ENCODE measurements around the gene GP1BB.
"Not testable (repeated sequence)": the region's sequence is repeated elsewhere in the genome, so short reads cannot be mapped to it uniquely, and the experiment has no call there.

The GP1BB gene

DNA sequence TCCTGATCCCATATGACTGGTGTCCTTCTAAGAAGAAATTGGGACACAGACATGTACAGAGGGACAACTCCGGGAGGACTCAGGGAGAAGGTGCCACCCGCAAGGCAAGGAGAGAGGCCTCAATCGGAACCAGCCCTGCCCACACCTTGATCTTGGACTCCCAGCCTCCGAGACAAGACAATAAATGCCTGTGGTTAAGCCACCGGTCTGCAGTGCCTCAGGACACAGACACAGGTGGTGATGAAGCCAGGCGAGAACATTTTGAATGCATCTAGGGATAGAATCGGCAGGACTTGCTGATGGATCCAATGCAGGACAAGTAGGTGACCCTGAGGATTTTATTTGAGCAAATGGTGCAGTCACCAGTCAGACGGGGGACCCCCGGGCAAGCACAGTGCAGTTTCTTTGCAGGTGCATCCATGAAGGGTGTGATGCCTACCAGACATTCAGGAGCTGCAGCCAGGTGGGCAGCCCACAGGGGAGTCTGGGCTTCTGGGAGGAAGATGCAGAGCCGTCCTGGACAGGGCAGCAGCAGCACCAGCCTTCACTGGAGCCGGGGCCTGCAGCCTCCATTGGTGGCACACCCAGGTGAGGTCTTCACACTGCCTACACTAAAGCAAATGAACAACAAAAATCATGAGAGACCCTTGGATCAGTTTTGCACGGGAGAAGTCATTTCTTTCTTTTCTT is 29.2 kb upstream of the GP1BB start:
- no peak for DNase-seq (ENCODE audit: low spot score)

DNA sequence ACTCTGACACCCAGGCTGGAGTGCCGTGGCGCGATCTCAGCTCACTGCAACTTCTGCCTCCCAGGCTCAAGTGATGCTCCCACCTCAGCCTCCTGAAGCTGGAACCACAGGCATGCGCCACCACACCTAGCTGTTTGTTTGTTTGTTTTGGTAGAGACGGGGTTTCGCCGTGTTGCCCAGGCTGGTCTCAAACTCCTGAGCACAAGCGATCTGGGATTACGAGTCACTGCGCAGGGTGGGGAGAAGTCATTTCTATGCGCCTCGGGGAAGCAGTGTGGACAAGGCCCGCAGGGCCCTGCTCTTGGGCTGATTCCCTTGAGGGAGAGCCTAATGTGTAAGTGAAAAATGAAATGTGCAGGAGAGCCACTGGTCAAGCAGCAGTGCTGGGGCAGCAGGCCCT is 28.6 kb upstream of the GP1BB start:
- no peak for DNase-seq (ENCODE audit: low spot score)

- DNase-seq (ENCODE audit: low spot score), result no peak
Measured at GRCh38 chr22:19696504-19697276, 26.6 kb upstream of the GP1BB start.

DNA sequence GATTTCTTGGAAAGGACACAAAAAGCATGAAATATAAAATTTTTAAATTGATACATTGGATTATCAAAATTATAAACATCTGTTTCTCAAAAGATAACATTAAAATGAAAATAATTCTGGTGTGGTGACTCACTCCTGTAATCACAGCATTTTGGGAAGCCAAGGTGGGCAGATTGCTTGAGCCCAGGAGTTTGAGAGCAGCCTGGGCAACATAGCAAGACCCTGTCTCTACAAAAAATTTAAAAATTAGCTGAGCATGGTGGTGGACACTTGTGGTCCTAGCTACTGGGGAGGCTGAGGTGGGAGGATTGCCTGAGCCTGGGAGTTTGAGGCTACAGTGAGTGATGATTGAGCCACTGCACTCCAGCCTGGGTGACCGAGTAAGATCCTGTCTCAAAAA is 25.5 kb upstream of the GP1BB start:
- DNase-seq (ENCODE audit: low spot score), result not testable (repeated sequence)

DNA sequence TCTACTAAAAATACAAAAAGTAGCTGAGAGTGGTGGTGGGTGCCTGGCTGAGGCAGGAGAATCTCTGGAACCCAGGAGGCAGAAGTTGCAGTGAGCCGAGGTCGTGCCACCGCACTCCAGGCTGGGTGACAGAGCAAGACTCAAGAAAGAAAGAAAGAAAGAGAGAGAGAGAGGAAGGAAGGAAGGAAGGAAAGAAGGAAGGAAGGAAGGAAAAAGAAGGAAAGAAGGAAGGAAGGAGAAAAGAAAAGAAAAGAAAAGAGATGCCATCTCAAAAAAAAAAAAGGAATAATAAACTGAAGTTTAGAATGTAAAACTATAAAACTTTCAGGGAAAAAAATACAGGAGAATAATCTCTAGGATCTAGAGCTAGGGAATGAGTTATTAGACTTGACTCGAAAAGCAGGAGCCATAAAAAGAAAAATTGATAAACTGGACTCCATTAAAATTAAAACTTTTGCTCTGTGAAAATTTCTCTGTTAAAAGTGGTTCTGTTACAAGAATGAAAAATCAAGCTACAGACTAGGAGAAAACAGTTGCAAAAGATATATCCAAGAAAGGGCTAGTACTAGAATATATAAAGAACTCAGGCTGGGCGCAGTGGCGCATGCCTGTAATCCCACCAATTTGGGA is 22.4 kb upstream of the GP1BB start:
- DNase-seq (ENCODE audit: low spot score), result no peak

- DNase-seq (ENCODE audit: low spot score), result no peak
Measured at GRCh38 chr22:19701420-19702145, 21.8 kb upstream of the GP1BB start.

- DNase-seq (ENCODE audit: low spot score), result no peak
Measured at GRCh38 chr22:19703869-19704268, 19.5 kb upstream of the GP1BB start.

DNA sequence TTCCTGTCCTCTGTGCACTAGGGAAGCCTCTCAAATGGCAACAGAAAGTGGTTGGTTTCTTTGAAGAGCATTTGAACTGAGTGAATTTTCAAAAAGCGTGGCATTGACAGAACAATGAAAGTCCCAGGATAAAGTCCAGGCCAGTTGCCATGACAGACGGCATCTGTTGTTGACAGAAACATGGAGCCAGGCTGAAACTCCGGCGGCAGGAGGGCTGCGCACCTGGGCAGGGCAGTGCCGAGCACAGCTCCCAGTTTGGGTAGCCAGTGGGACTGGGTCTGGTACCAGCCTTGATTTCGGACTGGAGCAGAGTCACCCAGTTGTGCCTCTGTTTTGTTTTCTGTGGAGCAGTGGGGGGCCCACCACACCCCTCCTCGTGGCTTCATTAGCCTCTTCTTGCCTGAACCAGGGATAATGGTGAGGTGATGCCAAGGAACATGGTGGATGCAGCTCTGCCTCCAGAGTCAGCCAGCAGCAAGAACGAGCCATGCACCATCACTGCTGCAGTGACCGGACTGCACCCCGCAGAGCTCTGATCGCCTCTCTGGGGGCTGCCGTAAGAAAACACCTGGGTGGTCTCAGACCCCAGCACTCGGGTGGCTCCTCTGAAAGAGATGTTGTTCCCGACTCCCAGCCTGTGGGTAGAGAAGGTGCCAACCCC is 18.9 kb upstream of the GP1BB start:
- peak; percentile 1 for DNase-seq (ENCODE audit: low spot score)

- DNase-seq (ENCODE audit: low spot score), result peak; percentile 83
Measured at GRCh38 chr22:19705181-19705934, 18.0 kb upstream of the GP1BB start.

GRCh38 chr22:19706661-19707151 is 16.6 kb upstream of the GP1BB start:
- DNase-seq (ENCODE audit: low spot score), result no peak

DNA sequence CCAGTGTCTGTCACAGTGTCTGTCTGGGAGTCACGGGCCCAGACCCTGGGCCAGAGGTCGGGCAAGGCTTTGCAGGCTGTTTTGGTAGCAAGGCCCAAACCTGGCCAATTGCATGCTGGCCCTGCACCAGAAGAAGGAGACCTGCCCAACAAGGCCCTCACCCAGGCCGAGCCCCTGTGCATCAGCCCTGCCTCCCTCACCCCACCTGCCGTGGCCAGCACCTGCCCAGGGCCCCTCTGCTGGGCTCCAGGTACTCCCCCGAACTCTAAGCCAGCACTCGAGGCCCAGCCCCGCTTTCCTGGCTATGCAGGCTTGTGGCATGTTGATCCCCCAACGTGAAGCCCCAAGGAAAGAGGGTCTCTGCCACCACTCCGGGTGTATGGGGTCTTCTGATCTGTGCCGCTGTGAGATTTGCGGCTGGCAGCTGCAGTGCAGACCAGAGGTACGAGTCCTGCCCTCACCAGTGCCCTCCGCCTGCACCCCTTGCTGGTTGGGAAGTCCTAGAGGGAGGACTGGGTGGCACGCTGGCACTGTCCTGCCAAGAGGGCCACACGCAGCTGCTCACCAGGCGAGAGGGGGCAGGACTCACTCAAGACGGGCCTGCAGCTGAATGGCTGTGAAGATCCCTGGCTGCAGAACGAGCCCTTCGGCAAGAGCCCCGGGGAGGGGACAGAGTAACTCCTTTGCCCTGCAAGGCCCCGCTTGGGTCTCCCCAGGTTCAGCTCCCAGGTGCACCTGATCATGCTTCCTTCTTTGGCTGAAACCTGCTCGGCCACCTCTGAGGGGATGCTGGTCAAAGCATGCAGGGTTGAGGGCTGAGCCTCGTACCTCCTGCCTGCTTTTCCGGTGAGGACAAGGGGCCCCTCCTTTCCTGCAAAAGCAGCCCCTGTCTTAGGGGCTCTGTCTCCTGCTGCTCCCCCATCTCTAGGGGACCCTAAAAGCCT is 15.7 kb upstream of the GP1BB start:
- DNase-seq (ENCODE audit: low spot score), result peak; percentile 5

DNA sequence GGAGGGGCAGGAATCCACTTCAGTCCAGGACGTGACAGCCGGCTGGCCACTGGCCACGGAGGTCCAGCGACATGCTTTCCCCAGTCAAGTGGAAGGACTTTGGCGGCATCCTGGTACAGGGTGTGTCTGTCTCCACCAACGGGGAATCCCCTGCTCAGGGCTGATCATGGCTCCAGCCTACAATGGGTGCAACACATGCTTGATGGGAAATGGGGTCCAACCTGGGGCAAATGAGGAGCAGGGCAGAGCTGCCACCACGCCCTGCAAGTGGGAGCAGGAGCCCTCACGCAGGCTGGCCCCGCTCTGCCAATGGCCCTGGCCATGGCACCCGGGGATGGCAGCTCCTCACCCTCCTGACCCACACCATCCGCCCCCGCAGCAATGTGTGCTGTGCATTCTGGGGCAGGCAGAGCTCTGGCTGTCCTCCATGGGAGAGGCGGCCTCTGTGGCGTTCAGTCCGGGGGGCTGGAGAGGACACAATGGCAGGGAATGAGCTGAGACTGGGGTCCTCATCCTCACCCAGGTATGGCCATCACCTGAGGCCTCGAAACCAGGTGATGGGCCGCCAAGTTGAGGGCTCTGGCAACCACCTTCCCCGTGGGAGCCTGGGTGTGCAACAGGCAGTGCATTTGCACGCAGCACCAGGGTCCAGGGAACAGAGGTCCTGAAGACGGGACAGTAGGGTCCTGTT is 14.9 kb upstream of the GP1BB start:
- DNase-seq (ENCODE audit: low spot score), result peak; percentile 2

- no peak for DNase-seq (ENCODE audit: low spot score)
Measured at GRCh38 chr22:19709063-19709769, 14.1 kb upstream of the GP1BB start.

DNA sequence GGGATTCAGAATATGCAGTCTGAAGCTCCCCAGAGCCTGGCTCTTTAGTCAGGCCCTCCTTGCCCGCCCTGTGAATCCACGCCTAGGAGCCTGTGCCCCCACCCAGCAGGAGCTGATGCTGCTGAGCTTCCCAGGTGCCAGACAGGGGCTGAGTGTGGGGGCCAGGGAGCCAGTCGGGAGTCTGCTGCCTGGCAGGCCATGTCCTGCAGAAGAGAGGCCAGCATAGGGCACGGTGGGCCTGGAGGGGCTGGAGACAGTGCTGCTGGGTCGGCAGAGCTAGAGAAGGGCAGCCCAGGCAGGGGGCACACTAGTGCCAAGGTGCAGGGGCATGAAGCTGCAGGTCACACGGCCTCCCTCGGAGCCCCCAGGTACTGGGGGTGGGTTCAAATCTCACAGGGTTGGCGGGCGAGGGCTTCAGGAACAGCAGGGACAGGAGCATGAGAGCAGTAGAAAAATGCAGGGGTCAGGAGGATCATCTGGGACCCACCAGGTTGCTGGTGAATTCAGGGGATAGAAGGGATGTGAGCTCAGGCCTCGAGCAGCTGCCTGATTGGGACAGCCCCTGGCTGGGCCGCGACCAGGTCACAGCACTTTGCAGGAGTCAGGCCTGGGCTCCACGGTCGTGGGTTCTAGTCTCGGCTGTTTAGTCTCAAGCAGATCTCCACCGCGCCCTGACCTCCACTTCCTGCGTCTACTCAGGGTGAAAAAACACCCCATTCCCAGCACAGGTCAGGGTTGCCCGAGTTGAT is 13.1 kb upstream of the GP1BB start:
- DNase-seq (ENCODE audit: low spot score), result no peak

GRCh38 chr22:19710769-19711106 is 12.6 kb upstream of the GP1BB start:
- no peak for DNase-seq (ENCODE audit: low spot score)

DNA sequence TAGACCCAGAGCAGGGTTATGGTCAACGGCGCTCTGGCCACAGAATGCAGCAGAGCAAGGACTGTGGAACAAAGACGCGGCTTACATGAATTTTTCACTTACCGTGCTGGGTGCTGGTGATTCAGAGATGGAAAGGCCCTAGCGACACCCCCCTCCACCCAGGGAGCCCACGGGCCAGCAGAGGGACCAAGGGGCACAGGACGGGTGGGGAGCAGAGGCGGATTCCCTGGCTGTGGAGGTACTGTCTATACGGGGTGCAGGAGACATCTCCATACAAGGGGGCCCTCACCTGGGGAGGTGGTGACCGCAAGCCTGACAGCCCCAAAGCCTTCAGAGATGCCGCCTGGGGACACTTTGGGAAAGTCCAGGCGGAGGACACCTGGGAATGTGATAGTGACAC is 10.1 kb upstream of the GP1BB start:
- no peak for DNase-seq (ENCODE audit: low spot score)

DNA sequence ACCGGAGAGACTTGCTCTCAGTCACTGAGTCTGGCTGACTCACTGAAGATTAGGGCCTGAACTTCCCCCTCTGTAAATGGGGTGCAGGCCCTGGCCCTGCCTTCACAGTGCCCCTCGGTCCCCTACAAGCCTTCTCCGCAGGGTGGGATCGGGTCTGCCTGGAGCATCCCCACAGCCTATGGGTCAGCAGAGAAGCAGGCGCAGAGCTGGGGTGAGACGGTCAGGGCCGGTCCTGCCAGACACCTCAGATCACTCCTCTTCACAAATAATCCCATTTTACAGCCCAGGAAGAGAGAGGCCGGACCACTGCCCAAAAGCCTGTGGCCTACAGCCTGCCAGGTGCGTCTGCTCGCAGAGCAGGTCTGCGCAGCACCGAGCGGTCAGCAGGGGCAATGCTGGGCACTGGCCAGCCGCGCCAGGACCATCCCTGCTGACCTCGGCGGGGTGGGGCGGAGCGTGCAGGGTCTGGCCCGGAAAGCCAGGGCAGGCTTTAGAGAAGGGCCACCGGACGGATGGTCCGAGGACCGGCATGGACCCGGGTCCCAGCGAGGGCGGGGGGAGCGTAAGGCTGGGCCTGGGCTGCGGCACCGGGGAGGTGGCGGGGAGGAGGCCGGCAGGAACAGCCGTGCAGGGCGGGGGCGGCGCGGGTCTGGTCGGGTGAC is 9.6 kb upstream of the GP1BB start:
- peak; percentile 72 for DNase-seq (ENCODE audit: low spot score)

All from iPS-NIHi11 (cell line).